Stimulated activated CD8-positive, alpha-beta memory T cell treated with anti-CD3 and anti-CD28 coated beads, Interleukin-12 subunit alpha, Interleukin-12 subunit beta, amount 100 ng/mL, for 24 hours (primary cell): ENCODE data around the gene UBE2F.
"Not testable (repeated sequence)": the region's sequence is repeated elsewhere in the genome, so short reads cannot be mapped to it uniquely, and the experiment has no call there.

Source experiments
- DNase-seq: peaks from one replicate; pipeline ENCODE4 v3.0.0-alpha.2; 2020; ENCODE audit errors: extremely low read depth

Gene UBE2F

DNA sequence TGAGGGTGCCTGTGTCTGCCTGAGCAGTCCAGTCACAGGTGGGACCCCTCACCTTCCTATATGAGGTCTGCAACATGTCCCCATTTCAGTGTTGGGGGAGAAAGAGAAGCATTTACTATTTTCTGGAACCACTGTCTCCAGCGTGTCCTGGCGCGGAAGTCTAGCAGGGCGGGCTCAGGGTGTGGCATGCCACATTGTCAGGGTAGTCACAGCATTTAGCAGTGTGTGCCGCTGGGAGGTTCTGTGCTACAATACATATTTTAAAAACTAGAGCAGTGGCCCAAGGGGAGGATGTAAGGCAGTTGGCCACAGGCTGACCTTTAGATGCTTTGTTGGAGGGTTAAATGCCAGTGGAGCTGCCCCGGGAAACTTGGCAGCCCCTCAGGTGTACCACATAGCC is 12.5 kb downstream of the UBE2F start:
- DNase-seq = no peak

DNA sequence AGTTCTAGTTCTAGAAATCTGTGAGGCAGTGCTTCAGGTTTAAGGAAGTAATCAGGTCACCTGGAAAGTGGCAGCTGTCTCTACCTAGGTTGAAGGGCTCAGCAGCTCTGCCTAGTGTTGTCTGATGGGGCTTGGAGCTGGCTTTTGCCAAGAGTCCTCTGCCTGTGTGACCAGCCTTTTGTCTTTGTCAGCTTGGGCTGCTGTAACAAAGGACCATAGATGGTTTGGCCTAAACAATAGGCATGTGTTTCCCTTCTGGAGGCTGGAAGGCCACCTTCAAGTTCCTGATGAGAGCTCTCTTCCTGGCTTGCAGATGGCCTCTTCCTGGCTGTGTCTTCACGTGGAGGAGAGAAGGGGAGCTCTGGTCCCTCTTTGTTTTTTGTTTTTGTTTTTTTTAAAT is 13.3 kb downstream of the UBE2F start:
- no peak for DNase-seq

DNA sequence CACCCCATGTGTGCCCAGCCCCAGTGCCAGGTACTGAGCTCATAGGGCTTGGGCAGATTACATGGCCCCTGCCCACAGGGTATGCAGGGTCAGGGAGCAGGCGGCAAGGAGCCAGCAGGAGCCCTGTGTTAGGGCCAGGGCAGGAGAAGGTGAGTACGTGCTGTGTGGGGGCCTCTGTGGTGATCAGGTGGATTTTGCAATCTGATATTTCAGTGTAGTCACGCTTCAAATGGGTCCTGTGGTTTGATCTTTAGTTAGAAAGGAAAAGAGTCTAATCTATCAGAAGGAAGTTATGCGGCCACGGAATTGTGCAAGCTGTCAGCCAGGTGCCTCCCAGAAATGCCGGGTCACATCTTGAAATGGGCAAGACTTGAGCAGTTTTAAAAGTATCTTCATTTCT is 13.9 kb downstream of the UBE2F start:
- no peak for DNase-seq

DNA sequence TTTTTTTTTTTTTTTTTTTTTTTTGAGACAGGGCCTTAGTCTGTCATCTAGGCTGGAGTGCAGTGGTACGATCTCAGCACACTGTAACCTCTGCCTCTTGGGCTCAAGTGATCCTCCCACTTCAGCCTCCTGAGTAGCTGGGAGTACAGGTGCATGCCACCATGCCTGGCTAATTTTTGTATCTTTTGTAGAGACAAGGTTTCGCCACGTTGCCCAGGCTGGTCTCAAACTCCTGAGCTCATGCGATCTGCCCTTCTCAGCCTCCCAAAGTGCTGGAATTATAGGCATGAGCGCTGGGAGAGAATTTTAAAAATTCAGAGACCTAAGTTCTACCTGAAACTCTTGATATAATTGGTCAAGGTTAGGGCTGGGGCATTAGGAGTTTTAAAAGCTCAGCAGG is 14.8 kb downstream of the UBE2F start:
- not testable (repeated sequence) for DNase-seq

DNA sequence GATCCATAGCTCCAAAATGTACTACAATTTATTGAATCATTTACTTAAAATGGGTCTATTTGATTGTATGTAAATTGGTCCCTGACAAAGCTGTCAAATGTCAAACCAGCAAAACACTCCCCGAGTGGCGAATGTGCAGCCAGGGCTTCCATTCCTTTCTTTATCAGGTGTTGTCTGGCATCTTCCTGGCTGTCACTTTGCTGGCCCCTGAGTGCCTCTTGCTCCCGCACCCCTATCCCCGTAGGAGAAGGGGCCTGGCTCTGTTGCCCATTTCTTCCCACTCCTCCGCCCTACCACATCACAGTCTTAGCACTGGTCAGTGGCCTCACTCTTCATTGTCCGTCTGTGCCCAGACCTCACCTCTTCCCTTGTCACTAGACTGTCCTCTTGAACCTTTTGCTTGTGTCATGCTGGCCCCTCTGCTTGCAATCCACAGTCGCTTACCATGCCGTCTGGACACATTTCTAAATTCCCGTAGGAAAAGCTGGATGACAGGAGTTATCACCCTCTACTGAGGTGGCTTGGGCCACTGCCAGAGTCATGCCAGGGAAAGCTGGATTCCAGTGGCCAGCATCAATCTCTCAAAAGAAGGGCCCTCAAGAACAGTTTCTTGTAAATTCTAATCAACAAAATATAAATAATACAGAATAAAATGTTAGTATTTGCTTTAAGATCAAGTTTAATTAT is 15.4 kb downstream of the UBE2F start:
- no peak for DNase-seq

DNA sequence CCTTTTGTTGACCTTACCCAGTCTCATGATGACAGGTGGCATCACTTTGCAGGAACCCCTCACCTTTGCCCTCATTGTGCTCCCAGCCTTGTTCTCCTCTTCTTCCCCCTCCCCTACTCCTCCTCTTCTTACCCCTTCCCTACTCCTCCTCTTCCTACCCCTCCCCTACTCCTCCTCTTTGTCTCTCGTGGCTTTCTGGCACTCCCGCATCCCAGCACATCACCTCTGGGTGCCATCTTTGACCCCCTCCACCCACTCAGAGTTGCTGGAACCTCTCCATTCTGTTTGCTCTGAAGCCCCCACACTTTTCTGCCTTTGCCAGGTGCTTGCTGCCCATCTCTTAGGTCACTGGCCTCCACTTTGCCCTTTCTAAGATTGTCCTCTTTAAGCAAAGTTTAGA is 17.1 kb downstream of the UBE2F start:
- no peak for DNase-seq

DNA sequence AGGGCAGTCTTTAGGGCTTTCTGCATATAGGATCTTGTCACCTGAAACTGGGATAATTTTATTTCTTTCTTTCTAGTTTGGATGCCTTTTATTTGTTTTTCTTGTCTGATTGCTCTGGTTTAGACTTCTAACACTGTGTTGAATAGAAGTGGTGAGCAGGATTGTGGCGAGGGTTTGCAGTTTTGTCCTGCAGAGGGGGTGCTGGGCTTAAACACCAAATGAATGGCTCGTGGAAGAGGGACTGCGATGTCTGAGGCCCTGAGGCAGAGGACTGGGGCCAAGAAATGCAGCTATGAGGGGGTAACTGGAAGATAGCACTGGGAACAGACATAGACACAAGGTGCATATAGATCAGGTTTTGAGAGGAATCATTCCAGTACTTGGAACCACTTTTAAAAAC is 20.5 kb downstream of the UBE2F start:
- no peak for DNase-seq

DNA sequence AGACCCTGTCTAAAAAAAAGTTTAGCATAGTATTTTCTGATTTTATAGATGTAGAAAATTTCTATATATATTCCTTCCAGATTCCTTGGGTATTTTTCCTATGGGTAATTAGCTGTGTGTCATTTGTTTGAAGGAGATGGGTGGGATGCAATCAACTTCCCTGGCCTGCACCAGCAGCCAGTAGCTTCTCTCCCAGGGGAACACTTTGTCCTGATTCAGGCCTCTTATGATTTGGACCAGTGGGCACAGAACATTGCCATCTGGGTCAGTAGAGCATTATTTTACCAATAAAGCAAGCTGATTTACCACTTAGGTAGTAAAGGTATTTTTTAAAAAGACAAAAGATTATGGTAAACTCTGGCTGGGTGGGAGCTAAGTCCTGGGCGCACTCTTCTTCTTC is 26.9 kb downstream of the UBE2F start:
- no peak for DNase-seq

DNA sequence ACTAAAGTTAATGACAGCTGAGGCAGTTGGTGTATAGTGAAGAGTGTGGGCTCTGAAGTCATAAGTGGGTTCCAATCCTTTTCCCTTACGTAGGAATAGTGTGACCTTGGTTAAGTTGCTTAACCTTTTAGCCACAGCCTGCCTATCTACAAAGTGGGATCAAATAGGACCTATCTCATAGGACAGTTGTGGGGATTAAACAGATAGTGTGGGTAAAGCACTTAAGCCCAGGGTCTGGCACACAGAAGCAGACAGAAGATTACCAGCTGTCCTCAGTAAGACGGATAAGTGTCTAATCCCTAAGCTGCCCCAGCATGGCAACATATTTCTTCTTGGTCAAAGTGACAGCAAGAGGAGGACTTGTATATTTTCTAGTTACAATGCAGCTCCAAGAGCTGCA is 28.2 kb downstream of the UBE2F start:
- DNase-seq = no peak

DNA sequence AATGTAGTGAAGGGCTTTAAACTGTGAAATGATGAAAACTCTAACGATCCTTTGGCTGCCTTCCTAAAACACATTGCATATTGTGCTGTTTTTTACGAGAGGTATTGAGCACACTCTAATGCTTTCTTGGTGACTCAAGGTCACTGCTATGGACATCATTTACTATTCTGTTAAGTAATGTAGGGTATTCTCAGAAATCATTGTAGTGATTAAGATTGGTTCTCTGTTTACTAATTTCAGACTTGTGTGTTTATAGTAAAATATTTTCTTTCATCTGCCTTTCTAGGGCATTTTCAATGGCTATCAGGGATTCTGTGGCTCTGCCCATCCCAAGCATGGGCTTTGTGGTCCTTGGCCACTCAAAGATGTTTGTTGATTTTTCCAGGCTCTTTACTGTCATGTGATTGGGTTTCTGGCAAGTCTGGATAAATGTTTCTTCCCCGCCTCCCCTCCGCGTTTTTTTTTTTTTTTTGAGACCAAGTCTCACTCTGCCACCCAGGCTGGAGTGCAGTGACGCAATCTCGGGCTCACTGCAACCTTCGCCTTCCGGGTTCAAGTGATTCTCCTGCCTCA is 29.3 kb downstream of the UBE2F start:
- no peak for DNase-seq

DNA sequence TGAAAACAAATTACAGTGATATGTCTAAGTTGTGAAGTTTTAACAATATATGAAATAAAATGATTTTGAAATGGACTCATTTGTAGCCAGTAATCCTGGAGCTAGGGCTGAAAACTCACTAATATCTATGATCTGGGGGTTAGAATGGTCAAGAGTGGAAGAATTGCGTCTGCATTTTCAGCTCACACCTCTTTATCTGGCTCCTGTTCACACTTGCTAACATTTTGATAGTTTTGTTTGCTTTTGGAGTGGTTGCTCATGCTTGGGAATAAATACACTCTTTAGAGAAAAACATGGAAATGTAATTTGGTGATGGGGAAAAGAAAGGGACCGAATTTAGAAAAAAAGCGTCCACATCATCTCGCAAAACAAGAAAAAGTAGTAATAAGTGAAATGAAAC is 30.7 kb downstream of the UBE2F start:
- DNase-seq = no peak

DNA sequence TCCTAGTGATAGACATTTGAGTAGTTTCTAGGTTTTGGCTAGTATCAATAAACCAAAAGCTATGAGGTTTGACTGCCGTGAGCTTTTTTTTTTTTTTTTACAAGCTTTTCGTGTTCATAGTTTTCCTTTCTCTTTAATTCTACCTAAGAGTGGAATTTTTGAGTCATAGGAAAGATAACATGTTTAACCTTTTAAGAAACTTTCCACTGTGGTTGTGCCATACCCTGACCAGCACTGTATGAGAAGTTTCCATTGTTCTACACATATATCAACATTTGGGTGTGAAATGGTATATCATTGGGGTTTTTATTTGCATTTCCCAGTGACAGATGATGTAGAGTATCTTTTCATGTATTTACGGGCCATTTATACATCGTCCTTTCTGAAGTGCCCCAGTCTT is 31.7 kb downstream of the UBE2F start:
- DNase-seq = no peak

DNA sequence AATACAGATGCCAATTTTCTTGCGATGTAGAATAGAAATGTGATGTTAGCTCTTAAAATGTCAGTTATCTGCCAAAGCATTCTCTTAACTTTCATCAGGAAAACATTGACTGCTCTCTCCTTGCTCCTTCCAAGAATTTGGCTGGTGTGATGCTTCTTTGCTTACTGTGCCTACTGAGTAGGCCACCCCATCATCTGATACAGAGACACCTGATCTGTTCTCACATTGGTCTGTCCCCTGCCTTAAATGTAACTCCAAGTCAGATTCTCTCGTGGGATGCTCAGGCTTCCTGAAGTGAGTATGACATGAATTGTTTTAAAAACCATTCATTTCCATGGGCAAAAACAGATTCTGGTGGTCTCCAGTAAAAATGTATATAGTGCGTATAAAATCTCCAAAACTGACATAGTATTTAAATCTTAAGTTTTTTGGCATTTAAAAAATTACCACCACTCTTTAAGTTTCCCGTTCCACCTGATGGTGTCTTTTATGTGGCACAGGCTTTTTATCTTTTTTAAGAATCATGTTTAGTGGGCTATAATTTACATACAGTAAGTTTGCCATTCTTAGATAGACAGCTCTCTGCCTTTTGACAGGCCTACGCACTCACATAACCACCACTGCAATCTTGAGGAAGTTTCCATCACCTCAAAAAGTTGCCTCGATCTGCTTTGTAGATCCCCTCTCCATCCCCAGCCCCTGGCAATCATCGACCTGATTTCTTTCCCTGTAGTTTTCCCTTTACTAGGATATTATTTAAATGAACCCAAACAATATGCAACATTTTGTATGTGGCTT is 36.6 kb downstream of the UBE2F start:
- DNase-seq = no peak

DNA sequence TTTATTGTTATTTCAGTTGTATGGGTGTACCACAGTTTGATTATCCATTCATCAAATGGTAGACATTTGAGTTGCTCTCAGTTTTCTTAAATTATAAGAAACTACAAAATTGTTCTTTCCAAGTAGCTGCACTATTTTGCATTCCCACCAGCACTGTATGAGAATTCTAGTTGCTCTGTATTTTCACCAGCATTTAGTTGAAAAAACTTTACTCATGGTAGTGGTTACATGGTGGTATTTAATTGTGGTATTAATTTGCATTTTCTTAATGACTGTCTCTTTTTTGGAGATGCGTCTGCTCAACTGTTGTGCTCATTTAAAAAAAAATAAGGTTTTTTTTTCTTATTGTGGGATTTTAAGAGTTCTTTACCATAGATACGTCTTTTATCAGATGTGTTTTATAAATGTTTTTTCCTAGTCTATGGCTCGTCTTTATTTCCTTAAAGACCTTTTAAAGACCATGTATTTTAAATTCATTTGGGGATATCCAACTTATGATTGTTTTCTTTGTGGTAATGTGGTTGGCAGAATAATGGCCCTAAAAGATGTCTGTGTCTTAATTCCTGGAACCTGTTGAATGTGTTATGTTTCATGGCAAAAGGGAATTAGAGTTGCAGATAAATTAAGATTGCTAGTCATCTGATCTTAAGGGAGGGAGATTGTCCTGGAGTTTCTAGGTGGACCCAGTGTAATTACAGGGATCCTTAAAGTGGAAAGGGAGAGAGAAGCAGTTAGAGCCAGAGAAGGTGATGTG is 37.4 kb downstream of the UBE2F start:
- DNase-seq = no peak

DNA sequence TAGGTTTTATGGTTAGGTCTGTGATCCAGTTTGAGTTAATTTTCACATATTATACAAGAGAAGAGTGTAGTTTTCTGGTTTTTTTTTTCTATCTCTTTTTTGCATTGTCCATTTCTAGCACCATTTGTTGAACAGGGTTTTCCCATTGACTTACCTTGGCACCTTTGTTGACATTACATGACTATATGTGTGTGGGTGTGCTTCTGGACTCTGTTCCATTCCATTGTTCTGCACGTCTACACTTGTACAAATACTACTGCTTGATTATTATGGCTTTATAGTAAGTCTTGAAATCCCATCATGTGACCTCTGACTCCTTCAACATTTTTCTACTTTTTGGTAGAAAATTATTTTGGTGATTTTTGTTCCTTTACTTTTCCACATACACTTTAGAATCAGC is 38.7 kb downstream of the UBE2F start:
- DNase-seq = no peak

DNA sequence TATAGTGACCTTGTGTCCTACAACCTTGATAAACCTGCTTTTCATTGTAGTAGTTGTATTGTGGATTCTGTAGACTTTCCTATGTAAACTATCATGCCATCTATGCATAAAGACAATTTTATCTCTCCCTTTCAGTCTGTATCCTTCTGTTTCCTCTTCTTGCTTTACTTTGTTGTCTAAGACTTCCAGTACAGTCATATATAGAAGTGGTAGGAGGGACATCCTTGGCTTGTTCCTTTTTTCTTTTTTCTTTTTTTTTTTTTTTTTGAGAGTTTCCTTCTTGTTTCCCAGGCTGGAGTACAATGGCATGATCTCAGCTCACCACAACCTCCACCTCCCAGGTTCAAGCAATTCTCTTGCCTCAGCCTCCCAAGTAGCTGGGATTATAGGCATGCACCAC is 39.7 kb downstream of the UBE2F start:
- no peak for DNase-seq

DNA sequence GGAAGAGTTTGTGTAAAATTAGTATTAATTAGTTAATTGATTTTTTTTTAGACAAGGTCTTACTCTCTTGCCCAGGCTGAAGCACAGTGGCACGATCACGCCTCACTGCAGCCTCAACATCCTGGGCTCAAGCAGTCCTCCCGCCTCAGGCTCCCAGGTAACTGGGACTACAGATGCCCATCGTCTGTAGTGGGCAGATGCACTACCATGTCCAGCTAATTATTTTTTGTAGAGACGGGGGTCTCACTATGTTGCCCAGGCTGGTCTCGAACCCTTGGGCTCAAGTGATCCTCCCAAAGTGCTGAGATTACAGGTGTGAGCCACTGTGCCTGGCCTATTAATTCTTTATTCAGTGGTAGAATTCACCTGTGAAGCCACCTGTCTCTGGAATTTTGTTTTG is 41.1 kb downstream of the UBE2F start:
- no peak for DNase-seq

DNA sequence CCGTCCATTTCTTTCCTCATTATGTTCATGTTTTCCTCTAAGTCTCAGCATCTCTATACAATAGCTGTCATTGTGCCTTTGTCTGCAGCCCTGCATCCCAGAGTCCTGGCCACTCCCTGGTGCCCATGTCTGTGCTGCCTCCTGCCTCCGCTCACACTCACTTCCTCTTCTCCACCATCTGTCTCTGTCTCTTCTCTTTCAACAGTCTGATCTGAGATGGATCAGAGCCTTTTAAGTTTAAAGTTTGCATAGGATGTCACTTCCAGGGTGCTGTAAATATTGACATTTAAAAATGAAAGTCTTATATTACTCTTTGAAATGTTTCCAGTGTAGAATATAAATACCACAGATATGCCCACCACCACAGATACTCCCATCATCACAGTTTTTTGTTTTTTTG is 42.7 kb downstream of the UBE2F start:
- no peak for DNase-seq

DNA sequence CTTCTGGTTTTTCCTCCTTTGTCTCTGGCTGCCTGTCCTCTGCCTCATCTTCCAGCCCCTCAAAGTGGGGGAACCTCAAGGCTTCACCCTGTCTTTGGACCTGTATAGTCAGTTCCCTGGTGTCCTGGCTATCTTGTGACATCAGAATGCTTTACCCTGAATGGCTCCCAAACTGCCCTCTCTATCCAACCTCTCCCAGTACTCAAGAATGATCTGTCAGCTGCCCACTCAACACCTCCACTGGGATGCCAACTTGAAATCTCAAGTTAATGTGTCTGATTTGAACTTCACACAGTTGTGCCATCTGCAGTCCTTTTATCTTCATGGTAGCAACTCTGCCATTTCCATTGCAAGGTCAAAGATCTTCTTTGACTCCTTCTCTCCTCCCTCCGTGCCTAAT is 43.8 kb downstream of the UBE2F start:
- no peak for DNase-seq

DNA sequence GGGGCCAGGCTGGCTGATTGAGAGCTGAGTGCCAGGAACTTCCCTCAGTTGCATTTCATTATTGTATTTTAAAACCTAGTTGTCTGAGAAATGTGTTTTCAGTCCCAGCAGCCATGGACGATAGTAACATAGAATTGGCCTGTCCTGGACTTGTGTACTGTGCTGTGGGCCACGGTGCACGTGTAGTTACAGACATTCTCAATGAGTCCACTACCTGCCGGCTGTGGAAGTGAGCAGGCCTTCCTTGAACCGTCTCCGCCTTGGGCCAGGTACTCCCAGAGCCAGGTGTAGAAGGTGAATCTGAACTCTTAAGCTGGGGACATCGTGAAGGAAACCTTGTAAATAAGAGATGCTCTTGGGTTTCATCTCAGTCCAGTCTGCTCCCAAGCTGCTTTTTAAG is 47.0 kb downstream of the UBE2F start:
- DNase-seq = no peak

DNA sequence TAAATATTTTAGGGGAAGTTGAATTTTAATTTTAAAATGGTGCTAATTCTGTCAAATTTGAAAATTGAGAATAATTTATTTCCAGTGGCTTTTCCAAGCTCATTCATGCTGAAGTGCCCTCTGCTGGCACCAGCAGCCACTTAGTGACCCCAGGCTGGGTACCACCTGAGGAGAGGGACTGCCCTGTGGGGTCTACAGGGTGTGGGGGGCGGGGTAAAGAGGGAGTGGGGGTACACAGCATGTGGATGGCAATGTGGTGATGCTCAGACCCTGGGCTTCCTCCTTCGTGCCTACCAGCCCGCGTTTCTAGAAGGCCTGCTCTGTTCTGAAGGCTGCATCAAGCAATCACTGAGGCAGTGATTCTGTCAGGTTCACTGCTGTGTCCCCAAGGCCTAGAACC is 48.9 kb downstream of the UBE2F start:
- no peak for DNase-seq

DNA sequence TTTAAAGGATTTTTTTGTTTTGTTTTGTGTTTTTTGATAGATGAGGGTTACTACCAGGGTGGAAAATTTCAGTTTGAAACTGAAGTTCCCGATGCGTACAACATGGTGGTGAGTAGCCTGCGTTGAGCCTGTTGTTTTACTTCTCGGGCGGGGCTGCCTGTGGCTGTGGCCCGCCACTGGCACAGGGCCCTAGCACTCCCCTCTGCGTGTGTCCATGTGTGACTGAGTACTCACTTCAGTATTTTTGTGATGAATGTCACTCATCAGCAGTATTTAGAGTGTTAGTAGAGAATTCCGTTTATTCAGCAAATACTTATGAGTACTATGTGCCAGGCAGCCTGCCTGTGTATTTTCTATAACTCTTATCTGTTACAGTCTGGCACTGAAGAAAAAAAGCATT is 49.7 kb downstream of the UBE2F start:
- DNase-seq = no peak

DNA sequence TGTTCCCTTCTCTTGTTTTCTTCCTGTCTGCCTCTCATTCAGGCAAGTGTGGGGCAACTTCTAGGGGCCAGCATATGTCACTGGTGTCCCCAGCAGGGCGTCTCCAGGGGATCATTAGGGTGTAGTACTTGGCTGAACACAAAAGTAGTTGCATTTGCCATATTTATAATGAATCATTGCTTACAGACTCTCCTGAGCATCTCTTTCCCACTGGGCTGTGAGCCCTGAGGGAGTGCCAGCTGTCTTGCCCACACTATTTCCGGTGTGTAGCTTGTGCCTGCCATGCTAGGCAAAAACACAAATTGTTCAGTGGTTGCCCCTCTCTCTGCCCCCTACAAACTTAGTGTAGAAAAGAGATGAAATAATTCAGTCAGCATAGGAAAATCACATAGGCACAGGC is 53.1 kb downstream of the UBE2F start:
- DNase-seq = no peak
